ENCODE measurements around the gene USP33.
"Not testable (repeated sequence)": the region's sequence is repeated elsewhere in the genome, so short reads cannot be mapped to it uniquely, and the experiment has no call there.

USP33 gene

GRCh38 chr1:77797991-77798390, 38.3 kb upstream of the USP33 start:
- Histone ChIP-seq H3K27ac (replicated peaks) (no peak overlapping the region), H3K27me3 (ENCODE audit: insufficient read depth, poor library complexity, severe bottlenecking) (no peaks in the 10 kb centered on the region), H3K4me3 (replicated peaks; ENCODE audit: insufficient read depth, low read length) (no peak overlapping the region)
- DNase-seq (ENCODE audit: low read depth in 1 of 2, low spot score in 1 of 2), result no peak
- no peak for TF ChIP-seq REST (IDR thresholded peaks at IDR 0.05; ENCODE audit: insufficient replicate concordance, low read depth)
- no peak for TF ChIP-seq GABPA (IDR thresholded peaks at IDR 0.05; ENCODE audit: low read depth)
- no peak for TF ChIP-seq POLR2AphosphoS5 (IDR thresholded peaks at IDR 0.05; ENCODE audit: low read depth)
- TF ChIP-seq CTCF (IDR thresholded peaks at IDR 0.05; ENCODE audit: insufficient read depth, low read length), result no peak
- TF ChIP-seq SPI1 (IDR thresholded peaks at IDR 0.05; ENCODE audit: borderline replicate concordance, low read depth), result no peak

GRCh38 chr1:77796695-77797405, 37.2 kb upstream of the USP33 start:
- DNase-seq (ENCODE audit: low read depth in 1 of 2, low spot score in 1 of 2), result no peak
- Histone ChIP-seq H3K27me3 (ENCODE audit: insufficient read depth, poor library complexity, severe bottlenecking) (no peaks in the 10 kb centered on the region), H3K27ac (replicated peaks) (no peak overlapping the region), H3K4me3 (replicated peaks; ENCODE audit: insufficient read depth, low read length) (no peak overlapping the region)
- TF ChIP-seq REST (IDR thresholded peaks at IDR 0.05; ENCODE audit: insufficient replicate concordance, low read depth), result no peak
- no peak for TF ChIP-seq SPI1 (IDR thresholded peaks at IDR 0.05; ENCODE audit: borderline replicate concordance, low read depth)
- no peak for TF ChIP-seq GABPA (IDR thresholded peaks at IDR 0.05; ENCODE audit: low read depth)
- no peak for TF ChIP-seq CTCF (IDR thresholded peaks at IDR 0.05; ENCODE audit: insufficient read depth, low read length)
- TF ChIP-seq POLR2AphosphoS5 (IDR thresholded peaks at IDR 0.05; ENCODE audit: low read depth), result no peak

- no peak overlapping the region for H3K4me3 ChIP-seq (replicated peaks; ENCODE audit: insufficient read depth, low read length)
- no peak overlapping the region for H3K27ac ChIP-seq (replicated peaks)
- no peak for TF ChIP-seq CTCF (IDR thresholded peaks at IDR 0.05; ENCODE audit: insufficient read depth, low read length)
- TF ChIP-seq SPI1 (IDR thresholded peaks at IDR 0.05; ENCODE audit: borderline replicate concordance, low read depth), result no peak
- TF ChIP-seq POLR2AphosphoS5 (IDR thresholded peaks at IDR 0.05; ENCODE audit: low read depth), result no peak
- TF ChIP-seq GABPA (IDR thresholded peaks at IDR 0.05; ENCODE audit: low read depth), result no peak
- TF ChIP-seq REST (IDR thresholded peaks at IDR 0.05; ENCODE audit: insufficient replicate concordance, low read depth), result no peak
- no peak for DNase-seq (ENCODE audit: low read depth in 1 of 2, low spot score in 1 of 2)
- no peaks in the 10 kb centered on the region for H3K27me3 ChIP-seq (ENCODE audit: insufficient read depth, poor library complexity, severe bottlenecking)
Measured at GRCh38 chr1:77794550-77794949, 34.9 kb upstream of the USP33 start.

- not testable (repeated sequence) for H3K27me3 ChIP-seq (ENCODE audit: insufficient read depth, poor library complexity, severe bottlenecking); H3K27ac ChIP-seq (replicated peaks); DNase-seq (ENCODE audit: low read depth in 1 of 2, low spot score in 1 of 2); H3K4me3 ChIP-seq (replicated peaks; ENCODE audit: insufficient read depth, low read length)
Measured at GRCh38 chr1:77786093-77786741, 26.6 kb upstream of the USP33 start.

Data from HL-60 (cell line).